DMS79 (cell line): ENCODE results near the gene CHCHD6.

ENCODE experiments used
- DNase-seq: peaks from one replicate; lab custom pipeline; 2025; lab: John Stamatoyannopoulos, UW

The CHCHD6 gene

GRCh38 chr3:126743350-126743749 lies 39.3 kb downstream of the CHCHD6 start:
- no peak for DNase-seq

GRCh38 chr3:126743781-126744180 lies 39.7 kb downstream of the CHCHD6 start:
- DNase-seq = no peak

GRCh38 chr3:126745760-126746394 lies 41.8 kb downstream of the CHCHD6 start:
- peak; percentile 64 for DNase-seq

GRCh38 chr3:126746395-126747177 lies 42.5 kb downstream of the CHCHD6 start:
- DNase-seq = peak; percentile 75

DNA sequence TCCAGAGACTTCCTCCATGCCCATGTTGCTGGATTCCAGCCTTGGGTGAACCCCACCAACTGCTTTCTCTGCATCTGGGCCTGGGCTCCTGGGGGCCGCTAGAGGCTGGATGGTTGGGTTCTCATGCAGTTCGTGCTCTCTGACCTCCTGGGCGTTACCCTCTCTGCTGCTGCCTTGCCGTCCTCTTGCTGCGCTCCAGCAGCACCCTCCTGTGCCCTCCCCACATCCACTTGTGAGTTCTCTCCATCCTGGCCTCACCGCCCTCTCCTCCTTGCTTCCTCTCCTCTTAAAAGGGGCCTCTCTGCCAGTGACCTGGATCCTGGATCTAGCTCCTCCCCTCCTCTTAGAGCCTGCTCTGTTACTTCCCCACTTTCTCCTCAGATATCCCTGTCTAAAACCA lies 43.7 kb downstream of the CHCHD6 start:
- DNase-seq = no peak

GRCh38 chr3:126748701-126749546 lies 44.9 kb downstream of the CHCHD6 start:
- DNase-seq = no peak

GRCh38 chr3:126749547-126749875 lies 45.5 kb downstream of the CHCHD6 start:
- DNase-seq = no peak

- DNase-seq = no peak
Observed at GRCh38 chr3:126749931-126750755, 46.1 kb downstream of the CHCHD6 start.

DNA sequence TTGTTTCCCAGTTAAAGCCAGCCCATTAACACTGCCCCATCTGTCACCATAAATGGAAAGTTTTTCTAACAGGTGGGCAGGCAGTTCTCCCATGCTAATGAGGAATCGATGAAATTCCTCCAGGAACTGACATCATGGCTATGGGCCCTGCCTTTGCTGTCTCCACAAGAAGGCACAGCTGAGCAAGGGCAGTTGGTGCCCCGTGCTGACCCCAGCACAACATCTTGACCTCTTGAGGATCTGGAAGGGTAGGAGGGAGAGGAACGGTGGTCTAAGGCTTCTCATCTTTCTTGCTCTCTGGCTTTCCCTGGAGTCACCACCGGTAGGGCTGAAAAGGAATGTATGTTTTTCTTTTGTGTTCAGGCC lies 46.7 kb downstream of the CHCHD6 start:
- DNase-seq = no peak

DNA sequence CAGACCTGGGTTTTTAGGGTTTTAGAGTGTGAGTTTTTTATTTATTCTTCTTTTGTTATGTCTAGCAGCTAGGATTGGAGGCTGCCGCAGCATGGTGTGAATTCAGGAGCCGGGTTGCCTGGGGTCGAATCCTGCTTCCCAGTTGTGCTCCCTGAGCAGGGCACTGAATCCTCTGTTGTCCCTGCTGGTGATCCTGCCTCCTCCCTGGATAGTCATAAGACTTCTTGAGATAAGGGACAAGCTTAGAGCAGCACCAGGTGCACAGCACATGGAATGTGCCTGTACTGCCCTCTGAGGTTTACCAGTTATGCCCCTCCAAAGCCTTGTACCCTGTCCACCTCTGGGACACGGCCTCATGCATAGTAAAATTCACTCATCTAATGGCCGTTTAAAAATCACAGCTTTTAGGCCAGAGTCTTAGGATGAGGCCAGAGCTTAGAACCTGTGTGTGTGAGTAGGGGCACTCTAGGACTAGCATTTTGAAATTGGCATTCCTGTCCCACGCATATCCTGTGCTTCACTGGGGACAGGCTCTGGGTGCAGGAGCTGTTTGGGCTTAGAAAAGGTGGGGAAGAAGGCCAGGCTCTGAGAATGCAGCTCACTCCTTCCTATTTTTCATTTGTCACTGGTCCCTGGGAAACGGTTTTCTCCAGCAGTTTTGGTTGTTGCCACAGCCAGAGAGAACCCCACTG lies 47.7 kb downstream of the CHCHD6 start:
- DNase-seq = no peak

GRCh38 chr3:126752303-126753190 lies 48.5 kb downstream of the CHCHD6 start:
- peak; percentile 64 for DNase-seq

- no peak for DNase-seq
Observed at GRCh38 chr3:126753191-126754160, 49.4 kb downstream of the CHCHD6 start.

- no peak for DNase-seq
Observed at GRCh38 chr3:126755866-126756265, 51.8 kb downstream of the CHCHD6 start.

- DNase-seq = no peak
Observed at GRCh38 chr3:126758026-126758425, 54.0 kb downstream of the CHCHD6 start.

DNA sequence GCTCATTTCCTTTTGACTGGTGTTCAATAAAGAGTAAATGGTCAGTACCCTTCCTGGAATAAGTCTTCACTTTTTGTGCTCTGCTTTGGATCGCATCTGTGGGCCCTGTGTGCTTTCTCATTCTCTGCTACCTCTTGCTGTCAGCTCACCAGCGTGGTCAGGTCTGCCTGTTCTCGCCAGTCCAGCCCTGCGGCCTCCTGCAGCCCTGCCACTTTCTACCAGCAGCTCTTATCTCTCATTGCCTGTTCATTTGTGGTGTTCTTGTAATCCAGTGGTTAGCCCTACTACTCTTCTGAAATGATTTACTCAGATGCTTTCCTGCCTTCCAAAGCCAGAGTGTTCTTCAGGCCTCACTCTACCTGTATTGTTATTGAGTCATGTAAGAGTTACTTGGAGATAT lies 54.8 kb downstream of the CHCHD6 start:
- DNase-seq = no peak

GRCh38 chr3:126760541-126760940 lies 56.5 kb downstream of the CHCHD6 start:
- DNase-seq = no peak

- DNase-seq = no peak
Observed at GRCh38 chr3:126763035-126763434, 59.0 kb downstream of the CHCHD6 start.

- no peak for DNase-seq
Observed at GRCh38 chr3:126765187-126766069, 61.4 kb downstream of the CHCHD6 start.
